MM.1S (cell line): ENCODE results near the gene PITX3.
"Not testable (repeated sequence)": the region's sequence is repeated elsewhere in the genome, so short reads cannot be mapped to it uniquely, and the experiment has no call there.

Source experiments
- DNase-seq: peaks from one replicate; pipeline ENCODE4 v3.0.0-alpha.2; 2015
- H2AFZ ChIP-seq: fragments of 300-600 bp; sonication (generic); 2 replicates; pipeline ENCODE4 v1.6.0; 2016; ENCODE audit warnings: antibody characterized with exemption, low read length
- H3F3A ChIP-seq: fragments of 300-600 bp; sonication (generic); 2 replicates; pipeline ENCODE4 v1.6.1; 2016; ENCODE audit warnings: mild to moderate bottlenecking, antibody characterized with exemption, low read length, moderate library complexity, mixed read lengths; ENCODE audit not compliant: insufficient read depth
- H3K27ac ChIP-seq: fragments of 300-600 bp; sonication (generic); 2 replicates; pipeline ENCODE4 v1.5.1; 2016; ENCODE audit warnings: mild to moderate bottlenecking, low read length
- H3K27me3 ChIP-seq: fragments of 300-600 bp; sonication (generic); replicated peaks from 2 replicates; pipeline ENCODE4 v1.6.0; 2016; ENCODE audit warnings: low read length; ENCODE audit not compliant: insufficient read depth
- H3K36me3 ChIP-seq: fragments of 300-600 bp; sonication (generic); replicated peaks from 2 replicates; pipeline ENCODE4 v1.6.1; 2016; ENCODE audit warnings: mild to moderate bottlenecking, low read length, mixed read lengths; ENCODE audit not compliant: insufficient read depth
- H3K4me1 ChIP-seq: fragments of 300-600 bp; sonication (generic); 2 replicates; pipeline ENCODE4 v1.6.1; 2016; ENCODE audit warnings: low read length, mixed read lengths
- H3K4me2 ChIP-seq: fragments of 300-600 bp; sonication (generic); 2 replicates; pipeline ENCODE4 v1.6.0; 2016; ENCODE audit warnings: low read depth, low read length
- H3K4me3 ChIP-seq: fragments of 300-600 bp; sonication (generic); 2 replicates; pipeline ENCODE4 v1.5.1; 2016; ENCODE audit warnings: low read length, mixed read lengths
- H3K79me2 ChIP-seq: fragments of 300-600 bp; sonication (generic); 2 replicates; pipeline ENCODE4 v1.6.1; 2016; ENCODE audit warnings: mixed run types, low read length, mixed read lengths
- H3K9ac ChIP-seq: fragments of 300-600 bp; sonication (generic); 2 replicates; pipeline ENCODE4 v1.6.1; 2016; ENCODE audit warnings: low read length, mixed read lengths
- H3K9me2 ChIP-seq: fragments of 300-600 bp; sonication (generic); replicated peaks from 2 replicates; pipeline ENCODE4 v1.6.1; 2016; ENCODE audit warnings: mild to moderate bottlenecking, low read length, mixed read lengths; ENCODE audit not compliant: insufficient read depth
- H3K9me3 ChIP-seq: fragments of 300-600 bp; sonication (generic); replicated peaks from 2 replicates; pipeline ENCODE4 v1.6.1; 2016; ENCODE audit warnings: mild to moderate bottlenecking, low read length, mixed read lengths; ENCODE audit not compliant: insufficient read depth
- H4K20me1 ChIP-seq: fragments of 300-600 bp; sonication (generic); 2 replicates; pipeline ENCODE4 v1.6.1; 2016; ENCODE audit warnings: mild to moderate bottlenecking, low read length, moderate library complexity, mixed read lengths; ENCODE audit not compliant: insufficient read depth
- EZH2 ChIP-seq: fragments of 300-600 bp; sonication (generic); optimal IDR thresholded peaks from 2 replicates; pipeline ENCODE3; 2017; ENCODE audit warnings: low read depth, mild to moderate bottlenecking, antibody characterized with exemption, low read length, mixed read lengths
- EZH2phosphoT487 ChIP-seq: fragments of 300-600 bp; sonication (generic); IDR thresholded peaks from 2 replicates; pipeline ENCODE4 v1.6.1; 2018; ENCODE audit warnings: antibody characterized with exemption, low read length
- TF ChIP-seq, protein P1 (sequence below): fragments of 300-600 bp; sonication (generic); IDR thresholded peaks from 2 replicates; pipeline ENCODE4 v1.5.1; 2016; ENCODE audit warnings: antibody characterized with exemption, low read length, mixed read lengths

Gene PITX3

DNA sequence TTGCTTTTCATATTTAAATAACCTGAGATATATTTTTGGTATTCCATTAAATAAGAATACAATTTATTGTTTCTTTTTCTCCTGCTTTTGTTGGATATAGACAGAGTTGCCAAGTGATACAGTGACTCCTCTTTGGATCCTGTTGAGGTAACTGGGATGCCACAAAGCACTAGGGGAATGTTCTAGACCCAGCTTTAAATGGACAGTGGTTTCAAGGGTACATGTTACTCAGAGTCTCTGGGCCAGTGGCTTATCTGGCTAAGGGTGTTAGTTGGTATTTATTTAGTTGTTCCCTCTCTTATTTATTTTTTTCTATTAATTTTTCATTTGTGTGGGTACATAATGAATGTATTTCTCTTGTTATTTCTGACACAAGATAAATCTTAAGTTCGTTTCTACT is 13.1 kb upstream of the PITX3 start:
- H3K4me2 ChIP-seq: no peak overlapping the region
- peaks cover 1% of the 10 kb centered on the region; the same call in 1 of the 2 replicates for H3K36me3 ChIP-seq
- TF ChIP-seq EZH2 (no peak), EZH2phosphoT487 (no peak)
- TF ChIP-seq, protein P1, sequence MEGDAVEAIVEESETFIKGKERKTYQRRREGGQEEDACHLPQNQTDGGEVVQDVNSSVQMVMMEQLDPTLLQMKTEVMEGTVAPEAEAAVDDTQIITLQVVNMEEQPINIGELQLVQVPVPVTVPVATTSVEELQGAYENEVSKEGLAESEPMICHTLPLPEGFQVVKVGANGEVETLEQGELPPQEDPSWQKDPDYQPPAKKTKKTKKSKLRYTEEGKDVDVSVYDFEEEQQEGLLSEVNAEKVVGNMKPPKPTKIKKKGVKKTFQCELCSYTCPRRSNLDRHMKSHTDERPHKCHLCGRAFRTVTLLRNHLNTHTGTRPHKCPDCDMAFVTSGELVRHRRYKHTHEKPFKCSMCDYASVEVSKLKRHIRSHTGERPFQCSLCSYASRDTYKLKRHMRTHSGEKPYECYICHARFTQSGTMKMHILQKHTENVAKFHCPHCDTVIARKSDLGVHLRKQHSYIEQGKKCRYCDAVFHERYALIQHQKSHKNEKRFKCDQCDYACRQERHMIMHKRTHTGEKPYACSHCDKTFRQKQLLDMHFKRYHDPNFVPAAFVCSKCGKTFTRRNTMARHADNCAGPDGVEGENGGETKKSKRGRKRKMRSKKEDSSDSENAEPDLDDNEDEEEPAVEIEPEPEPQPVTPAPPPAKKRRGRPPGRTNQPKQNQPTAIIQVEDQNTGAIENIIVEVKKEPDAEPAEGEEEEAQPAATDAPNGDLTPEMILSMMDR: no peak

DNA sequence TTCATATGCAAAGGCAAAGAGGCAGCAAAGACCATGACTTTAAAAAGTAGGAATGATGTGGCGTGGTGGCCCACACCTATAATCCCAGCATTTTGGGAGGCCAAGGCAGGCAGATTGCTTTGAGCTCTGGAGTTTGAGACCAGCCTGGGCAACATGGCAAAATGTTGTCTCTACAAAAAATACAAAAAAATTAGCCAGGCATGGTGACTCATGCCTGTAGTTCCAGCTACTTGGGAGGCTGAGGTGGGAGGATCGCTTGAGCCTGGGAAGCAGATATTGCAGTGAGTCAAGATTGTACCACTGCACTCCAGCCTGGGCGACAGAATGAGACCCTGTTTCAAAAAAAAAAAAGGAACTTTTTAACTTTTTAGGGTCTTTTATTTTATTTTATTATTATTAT is 11.2 kb upstream of the PITX3 start:
- H3K27ac ChIP-seq, H3K4me1 ChIP-seq, H3K9ac ChIP-seq, H3K4me2 ChIP-seq, DNase-seq, H3K4me3 ChIP-seq, H3K27me3 ChIP-seq, H3K9me2 ChIP-seq, H3K36me3 ChIP-seq, H2AFZ ChIP-seq, H3F3A ChIP-seq, H3K9me3 ChIP-seq: not testable (repeated sequence)
- Histone ChIP-seq H3K79me2 (peaks cover 98% of the 10 kb centered on the region), H4K20me1 (peaks cover 30% of the 10 kb centered on the region; the same call in 1 of the 2 replicates)

More for the DNA sequence above, 13.1 kb upstream of the PITX3 start:
- H3K4me1 ChIP-seq: no peaks in the 10 kb centered on the region
- H3K9ac ChIP-seq: no peak overlapping the region
- H3K9me2 ChIP-seq: no peaks in the 10 kb centered on the region
- H3K27ac ChIP-seq: no peak overlapping the region
- H3K4me3 ChIP-seq: no peak overlapping the region
- peaks cover 27% of the 10 kb centered on the region; the same call in 1 of the 2 replicates for H4K20me1 ChIP-seq
- H3F3A ChIP-seq: no peaks in the 10 kb centered on the region
- peaks cover 98% of the 10 kb centered on the region for H3K79me2 ChIP-seq
- H3K9me3 ChIP-seq: no peaks in the 10 kb centered on the region
- H3K27me3 ChIP-seq: no peaks in the 10 kb centered on the region
- no peak overlapping the region for H2AFZ ChIP-seq
- no peak for DNase-seq

- Histone ChIP-seq H4K20me1 (peaks cover 17% of the 10 kb centered on the region), H3K9me3 (no peaks in the 10 kb centered on the region), H3K9me2 (no peaks in the 10 kb centered on the region), H3K4me3 (peak overlapping the region; percentile 78; the same call in 1 of the 2 replicates), H3K27me3 (no peaks in the 10 kb centered on the region), H3K79me2 (peaks cover 73% of the 10 kb centered on the region), H2AFZ (no peak overlapping the region), H3K4me1 (peaks cover 22% of the 10 kb centered on the region), H3K9ac (no peak overlapping the region), H3K27ac (no peak overlapping the region), H3K4me2 (peak overlapping the region; percentile 88), H3K36me3 (no peaks in the 10 kb centered on the region), H3F3A (no peaks in the 10 kb centered on the region)
- TF ChIP-seq EZH2: no peak
- no peak for TF ChIP-seq EZH2phosphoT487
- TF ChIP-seq, protein P1: no peak
- DNase-seq: no peak
Observed at GRCh38 chr10:102247734-102248133, 6.4 kb upstream of the PITX3 start.

DNA sequence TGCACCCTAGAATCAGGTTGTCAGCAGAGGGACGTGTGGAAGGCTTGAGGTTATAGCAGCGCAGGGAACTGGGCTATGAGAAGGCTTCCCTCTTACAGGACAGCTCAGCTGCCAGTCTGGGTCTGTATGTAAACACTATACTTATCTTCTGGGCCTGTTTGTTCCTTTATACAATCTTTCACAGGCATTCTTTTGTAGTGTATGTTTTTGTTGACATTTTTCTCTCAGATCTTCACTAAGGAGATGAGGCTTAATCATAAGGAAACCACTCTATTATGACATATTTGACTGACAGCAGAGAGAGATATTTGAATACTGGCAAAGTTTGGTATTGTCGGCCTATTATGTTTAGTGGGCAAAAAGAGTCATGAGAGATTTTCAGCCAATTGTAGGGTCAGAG is 4.9 kb upstream of the PITX3 start:
- DNase-seq: no peak
- Histone ChIP-seq H3F3A (no peaks in the 10 kb centered on the region), H3K4me1 (peaks cover 25% of the 10 kb centered on the region), H3K9me3 (no peaks in the 10 kb centered on the region), H3K79me2 (peaks cover 59% of the 10 kb centered on the region), H3K4me2 (peak overlapping the region; percentile 88), H3K27ac (no peak overlapping the region), H3K4me3 (peak overlapping the region; percentile 78), H4K20me1 (peaks cover 17% of the 10 kb centered on the region), H3K36me3 (no peaks in the 10 kb centered on the region), H3K27me3 (no peaks in the 10 kb centered on the region), H3K9ac (peak overlapping the region; percentile 83; the same call in 1 of the 2 replicates), H2AFZ (no peak overlapping the region), H3K9me2 (no peaks in the 10 kb centered on the region)
- TF ChIP-seq EZH2 (no peak), EZH2phosphoT487 (no peak)
- TF ChIP-seq, protein P1: no peak
